HL-60 (cell line): ENCODE data around the gene TNFRSF8.

Experiments
- POLR2AphosphoS5 ChIP-seq: IDR thresholded peaks from 2 replicates; pipeline ENCODE4 v1.6.1; 2012; ENCODE audit warnings: low read depth
- SPI1 ChIP-seq: IDR thresholded peaks from 2 replicates; pipeline ENCODE4 v1.6.1; 2012; ENCODE audit warnings: low read depth, mild to moderate bottlenecking, borderline replicate concordance
- TF ChIP-seq, protein P1 (sequence below): IDR thresholded peaks from one replicate; pipeline ENCODE4 v1.5.1; 2011; ENCODE audit warnings: low read length, control low read depth, inconsistent platforms; ENCODE audit not compliant: insufficient read depth
- TF ChIP-seq, protein P2 (sequence below): IDR thresholded peaks from 2 replicates; pipeline ENCODE4 v1.6.1; 2012; ENCODE audit warnings: low read depth; ENCODE audit not compliant: insufficient replicate concordance

DNA sequence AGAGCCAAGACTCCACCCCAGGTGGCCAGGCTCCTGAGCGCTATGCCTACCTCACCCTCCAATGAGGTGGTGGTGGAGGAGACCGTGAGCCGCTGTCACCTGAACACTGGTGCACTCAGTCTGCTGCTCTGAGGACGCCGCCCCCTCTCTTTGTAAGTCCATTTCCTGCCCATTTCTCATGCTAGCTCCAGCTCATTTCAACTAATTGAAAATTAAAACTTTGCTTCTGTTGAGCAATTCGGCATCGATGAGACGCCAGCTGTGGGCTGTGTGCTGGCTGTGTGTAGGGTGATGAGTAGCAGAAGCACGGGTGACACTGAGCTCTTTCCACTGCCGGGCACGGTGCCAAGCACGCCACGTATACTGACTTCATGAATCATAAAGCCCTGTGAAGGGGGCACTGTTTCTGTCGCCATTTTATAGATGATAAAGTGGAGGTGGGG, 114.9 kb downstream of the TNFRSF8 start:
- TF ChIP-seq, protein P1, sequence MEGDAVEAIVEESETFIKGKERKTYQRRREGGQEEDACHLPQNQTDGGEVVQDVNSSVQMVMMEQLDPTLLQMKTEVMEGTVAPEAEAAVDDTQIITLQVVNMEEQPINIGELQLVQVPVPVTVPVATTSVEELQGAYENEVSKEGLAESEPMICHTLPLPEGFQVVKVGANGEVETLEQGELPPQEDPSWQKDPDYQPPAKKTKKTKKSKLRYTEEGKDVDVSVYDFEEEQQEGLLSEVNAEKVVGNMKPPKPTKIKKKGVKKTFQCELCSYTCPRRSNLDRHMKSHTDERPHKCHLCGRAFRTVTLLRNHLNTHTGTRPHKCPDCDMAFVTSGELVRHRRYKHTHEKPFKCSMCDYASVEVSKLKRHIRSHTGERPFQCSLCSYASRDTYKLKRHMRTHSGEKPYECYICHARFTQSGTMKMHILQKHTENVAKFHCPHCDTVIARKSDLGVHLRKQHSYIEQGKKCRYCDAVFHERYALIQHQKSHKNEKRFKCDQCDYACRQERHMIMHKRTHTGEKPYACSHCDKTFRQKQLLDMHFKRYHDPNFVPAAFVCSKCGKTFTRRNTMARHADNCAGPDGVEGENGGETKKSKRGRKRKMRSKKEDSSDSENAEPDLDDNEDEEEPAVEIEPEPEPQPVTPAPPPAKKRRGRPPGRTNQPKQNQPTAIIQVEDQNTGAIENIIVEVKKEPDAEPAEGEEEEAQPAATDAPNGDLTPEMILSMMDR, result no peak
- TF ChIP-seq POLR2AphosphoS5, result no peak
- TF ChIP-seq, protein P2, sequence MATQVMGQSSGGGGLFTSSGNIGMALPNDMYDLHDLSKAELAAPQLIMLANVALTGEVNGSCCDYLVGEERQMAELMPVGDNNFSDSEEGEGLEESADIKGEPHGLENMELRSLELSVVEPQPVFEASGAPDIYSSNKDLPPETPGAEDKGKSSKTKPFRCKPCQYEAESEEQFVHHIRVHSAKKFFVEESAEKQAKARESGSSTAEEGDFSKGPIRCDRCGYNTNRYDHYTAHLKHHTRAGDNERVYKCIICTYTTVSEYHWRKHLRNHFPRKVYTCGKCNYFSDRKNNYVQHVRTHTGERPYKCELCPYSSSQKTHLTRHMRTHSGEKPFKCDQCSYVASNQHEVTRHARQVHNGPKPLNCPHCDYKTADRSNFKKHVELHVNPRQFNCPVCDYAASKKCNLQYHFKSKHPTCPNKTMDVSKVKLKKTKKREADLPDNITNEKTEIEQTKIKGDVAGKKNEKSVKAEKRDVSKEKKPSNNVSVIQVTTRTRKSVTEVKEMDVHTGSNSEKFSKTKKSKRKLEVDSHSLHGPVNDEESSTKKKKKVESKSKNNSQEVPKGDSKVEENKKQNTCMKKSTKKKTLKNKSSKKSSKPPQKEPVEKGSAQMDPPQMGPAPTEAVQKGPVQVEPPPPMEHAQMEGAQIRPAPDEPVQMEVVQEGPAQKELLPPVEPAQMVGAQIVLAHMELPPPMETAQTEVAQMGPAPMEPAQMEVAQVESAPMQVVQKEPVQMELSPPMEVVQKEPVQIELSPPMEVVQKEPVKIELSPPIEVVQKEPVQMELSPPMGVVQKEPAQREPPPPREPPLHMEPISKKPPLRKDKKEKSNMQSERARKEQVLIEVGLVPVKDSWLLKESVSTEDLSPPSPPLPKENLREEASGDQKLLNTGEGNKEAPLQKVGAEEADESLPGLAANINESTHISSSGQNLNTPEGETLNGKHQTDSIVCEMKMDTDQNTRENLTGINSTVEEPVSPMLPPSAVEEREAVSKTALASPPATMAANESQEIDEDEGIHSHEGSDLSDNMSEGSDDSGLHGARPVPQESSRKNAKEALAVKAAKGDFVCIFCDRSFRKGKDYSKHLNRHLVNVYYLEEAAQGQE, result no peak
- no peak for TF ChIP-seq SPI1
